T-cell (primary cell): ENCODE measurements around the gene GPR146. TPM values are rescaled to one million over a fixed set of nuclear protein-coding genes. Genes with fewer than 3 reads are reported as not detected.
A peak's percentile ranks its signal among the peaks of the same experiment; 100 is the strongest.

ENCODE experiments used
- ATAC-seq, 4 experiments: fragments of 200-7000 bp in 3 of 4; fragments of 150-1000 bp in 1 of 4; cut with Tn5 transposase; replicated peaks in 1 of 4; 1 replicate in 3 of 4; 2 replicates in 1 of 4; pipeline ENCODE4 v1.10.0; 2021; ENCODE audit warnings: moderate library complexity in 3 of 4, mild to moderate bottlenecking in 2 of 4, moderate number of reproducible peaks in 1 of 4
- CTCF ChIA-PET, 2 donors: fragments of 300-600 bp; sonication (Branson Sonifier 250); formaldehyde crosslinking; loops; one replicate each; lab custom pipeline; 2022; ENCODE audit warnings: antibody characterized with exemption in 2 of 2; lab: Charles Lee
- POLR2A ChIA-PET, 2 donors: fragments of 300-600 bp; sonication (Branson Sonifier 250); formaldehyde crosslinking; loops; one replicate each; lab custom pipeline; 2022; ENCODE audit warnings: antibody characterized with exemption in 2 of 2; lab: Charles Lee
- DNase-seq, 35 experiments: peaks; one replicate each; pipeline versions ENCODE4 v3.0.0 to v3.0.0-alpha.2; 2013 to 2023
- H3K27ac ChIP-seq: one replicate; pipeline ENCODE4 v1.5.1; 2013; ENCODE audit warnings: low read length
- H3K27me3 ChIP-seq, 2 experiments: replicated peaks in 1 of 2; 1 replicate in 1 of 2; 2 replicates in 1 of 2; pipeline versions ENCODE4 v1.6.1 to v1.7.0; 2013; ENCODE audit warnings: low read length in 1 of 2, mixed read lengths in 1 of 2; ENCODE audit not compliant: control insufficient read depth in 2 of 2, insufficient read depth in 2 of 2; ENCODE audit errors: extremely low read depth in 1 of 2
- H3K36me3 ChIP-seq, 2 donors: 1 replicate in 1 of 2; 2 replicates in 1 of 2; pipeline versions ENCODE4 v1.6.1 to v1.7.0; 2013; ENCODE audit warnings: low read length in 1 of 2; ENCODE audit not compliant: control insufficient read depth in 2 of 2, insufficient read depth in 1 of 2; ENCODE audit errors: extremely low read depth in 1 of 2
- H3K4me1 ChIP-seq, 2 experiments: 1 replicate in 1 of 2; 2 replicates in 1 of 2; pipeline versions ENCODE4 v1.6.1 to v1.7.0; 2013; ENCODE audit warnings: low read length in 2 of 2, mixed read lengths in 1 of 2; ENCODE audit not compliant: insufficient read depth in 2 of 2, control insufficient read depth in 1 of 2; ENCODE audit errors: extremely low read depth in 1 of 2
- H3K4me3 ChIP-seq, 2 donors: 1 replicate in 1 of 2; 2 replicates in 1 of 2; pipeline versions ENCODE4 v1.5.1 to v1.7.0; 2013; ENCODE audit warnings: mild to moderate bottlenecking in 2 of 2, low read length in 1 of 2, moderate library complexity in 1 of 2; ENCODE audit not compliant: control insufficient read depth in 1 of 2; ENCODE audit errors: extremely low read depth in 1 of 2
- H3K9me3 ChIP-seq: 2 replicates; pipeline ENCODE4 v1.7.0; 2013
- H3K27ac Mint-ChIP-seq, 2 donors: one replicate each; pipeline ENCODE4 v1.8.0; 2020 to 2021; ENCODE audit warnings: mild to moderate bottlenecking in 2 of 2, mixed read lengths in 2 of 2
- H3K27me3 Mint-ChIP-seq, 2 donors: one replicate each; pipeline ENCODE4 v1.8.0; 2021 to 2022; ENCODE audit warnings: mixed read lengths in 2 of 2
- H3K36me3 Mint-ChIP-seq: one replicate; pipeline ENCODE4 v1.8.0; 2021; ENCODE audit warnings: mixed read lengths
- H3K4me1 Mint-ChIP-seq, 3 donors: one replicate each; pipeline ENCODE4 v1.8.0; 2020 to 2022; ENCODE audit warnings: mixed read lengths in 3 of 3, mild to moderate bottlenecking in 1 of 3
- H3K4me3 Mint-ChIP-seq, 3 donors: one replicate each; pipeline ENCODE4 v1.8.0; 2020 to 2022; ENCODE audit warnings: mild to moderate bottlenecking in 3 of 3, mixed read lengths in 3 of 3, moderate library complexity in 3 of 3
- H3K9me3 Mint-ChIP-seq, 3 donors: one replicate each; pipeline ENCODE4 v1.8.0; 2020 to 2022; ENCODE audit warnings: mixed read lengths in 3 of 3
- WGBS: methylation state at CpG from one replicate; pipeline ENCODE4 v1.1.5; 2013; ENCODE audit warnings: missing lambda C conversion rate; ENCODE audit not compliant: insufficient coverage; 5-methylcytosine and 5-hydroxymethylcytosine counted together
- total RNA-seq, 35 experiments: library from RNA in 6 of 35; stranded (reverse) in 6 of 35; fragments of 120-200 nt in 1 of 35; gene quantifications; one replicate each; pipeline versions ENCODE4 v1.2.1 to v1.2.4 and lab custom pipeline; 2013 to 2026

The GPR146 gene
- total RNA-seq, 5 donors from 2014 or later (not counting 1 experiment from before 2014, with no cell fraction given) = 11.9 to 14.7 (median 13.0) TPM

DNA sequence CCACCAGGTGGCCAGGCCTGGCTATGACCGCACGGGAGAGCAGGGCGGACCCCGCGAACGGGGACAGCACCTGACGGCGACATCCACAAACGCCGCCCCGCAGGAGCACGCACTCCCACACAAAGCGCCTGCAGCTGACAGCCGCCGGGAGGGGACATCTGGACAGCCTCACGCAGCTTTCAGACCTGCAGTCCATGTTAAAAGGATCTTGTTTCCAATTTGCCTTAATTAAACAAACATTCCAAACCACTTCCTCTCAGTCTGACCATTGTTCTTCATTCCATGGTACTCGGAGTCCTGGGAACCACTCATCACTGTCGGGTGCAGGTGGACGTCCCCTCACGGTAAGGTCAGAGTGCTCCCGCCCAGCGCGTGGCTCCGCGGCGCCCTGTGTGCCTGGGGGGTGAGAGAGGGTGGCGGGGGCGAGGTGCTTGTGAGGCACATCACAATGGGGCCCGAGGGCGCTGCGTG is 37.6 kb downstream of the GPR146 start:
- H3K36me3 ChIP-seq = peaks cover 0 to 3% of the 10 kb centered on the region in 2 donors
- DNase-seq (no peak), ATAC-seq (no peak)
- no peaks in the 10 kb centered on the region for H3K27me3 ChIP-seq
- Mint-ChIP-seq H3K36me3 (no peaks in the 10 kb centered on the region), H3K9me3 (no peaks in the 10 kb centered on the region), H3K27me3 (no peaks in the 10 kb centered on the region), H3K4me1 (peaks cover under 1 to 7% (median 3%) of the 10 kb centered on the region in 3 donors), H3K27ac (no peak overlapping the region), H3K4me3 (no peak overlapping the region)
- peaks cover 4 to 6% of the 10 kb centered on the region in 2 experiments for H3K4me1 ChIP-seq
- CTCF ChIA-PET = no interaction called here
- no peaks in the 10 kb centered on the region for H3K9me3 ChIP-seq
- H3K4me3 ChIP-seq = no peak overlapping the region
- 90% methylated on average over 21 of the region's 31 CpGs for WGBS
- POLR2A ChIA-PET = no interaction called here
- H3K27ac ChIP-seq = no peak overlapping the region

DNA sequence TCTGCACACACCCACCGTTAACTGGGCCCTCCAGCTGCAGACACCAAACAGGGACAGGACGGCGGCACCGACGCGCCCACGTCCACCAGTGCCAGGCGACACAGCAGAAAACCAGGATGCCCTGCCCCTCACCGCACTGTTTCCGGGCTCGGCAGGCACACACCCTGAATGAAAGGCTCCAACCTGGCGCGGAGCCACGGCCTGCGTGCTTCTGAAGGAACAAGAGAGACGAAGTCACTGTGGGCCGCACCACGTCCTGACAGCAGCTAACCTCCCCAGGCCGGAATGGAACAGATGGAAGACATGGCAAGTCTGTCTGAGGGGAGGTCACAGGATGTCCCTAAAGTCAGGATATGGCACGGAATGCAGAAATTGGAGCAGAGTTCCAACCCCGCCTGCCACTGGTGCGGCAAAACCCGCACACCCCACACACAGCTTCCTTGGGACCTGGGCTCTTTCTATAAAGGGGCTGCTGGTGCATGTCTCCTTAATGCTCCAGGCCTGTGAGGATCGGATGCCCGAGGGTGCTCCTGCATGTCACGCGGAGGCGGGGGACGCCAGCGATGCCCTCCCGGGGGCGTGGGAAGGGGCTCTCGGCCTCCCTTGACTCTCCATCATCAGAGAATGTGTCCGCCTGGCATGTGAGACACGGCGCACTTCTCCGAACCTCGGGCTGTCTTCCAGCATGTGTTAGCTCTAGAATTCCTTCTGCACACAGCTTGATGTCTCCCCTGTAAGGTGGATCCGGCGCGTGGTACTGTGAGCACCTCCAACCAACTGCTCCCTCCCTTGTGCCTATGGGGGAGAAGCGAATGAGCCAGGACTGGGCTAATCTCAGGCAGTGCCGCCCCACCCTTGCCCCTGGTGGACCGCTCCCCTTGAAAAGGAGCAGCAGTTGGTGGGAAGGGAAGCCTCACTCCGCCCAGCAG is 39.6 kb downstream of the GPR146 start:
- Histone ChIP-seq H3K4me1 (peaks cover 4 to 12% of the 10 kb centered on the region in 2 experiments), H3K27me3 (no peaks in the 10 kb centered on the region), H3K9me3 (no peaks in the 10 kb centered on the region), H3K4me3 (no peak overlapping the region), H3K36me3 (no peaks in the 10 kb centered on the region), H3K27ac (no peak overlapping the region)
- DNase-seq (no peak), ATAC-seq (no peak)
- H3K27me3 Mint-ChIP-seq = no peaks in the 10 kb centered on the region
- CTCF ChIA-PET = no interaction called here
- 92% methylated on average over 37 of the region's 45 CpGs for WGBS
- no peak overlapping the region for H3K27ac Mint-ChIP-seq
- H3K9me3 Mint-ChIP-seq = no peaks in the 10 kb centered on the region
- POLR2A ChIA-PET = no interaction called here
- H3K4me3 Mint-ChIP-seq = no peak overlapping the region
- no peaks in the 10 kb centered on the region for H3K36me3 Mint-ChIP-seq
- H3K4me1 Mint-ChIP-seq = peaks cover 9 to 10% (median 9%) of the 10 kb centered on the region in 3 donors

DNA sequence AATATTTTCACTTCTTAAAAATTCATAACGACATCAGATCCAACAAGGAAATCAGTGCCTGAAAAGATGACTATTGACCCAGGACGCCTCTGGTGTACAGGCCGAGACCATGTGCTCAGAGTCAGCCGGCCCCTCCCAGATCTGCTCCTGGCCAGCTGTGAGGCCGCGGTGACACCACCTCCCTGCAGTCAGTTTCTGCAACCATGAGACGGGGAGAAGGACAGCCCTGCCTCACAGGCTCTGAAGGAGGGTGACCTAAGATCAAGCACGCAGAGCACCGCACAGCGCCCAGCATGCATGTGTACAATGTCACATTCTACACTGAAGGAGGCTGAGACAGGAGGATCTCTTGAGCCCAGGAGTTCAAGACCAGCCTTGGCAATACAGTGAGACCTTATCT is 40.9 kb downstream of the GPR146 start:
- Histone ChIP-seq H3K4me3 (no peak overlapping the region), H3K27me3 (no peaks in the 10 kb centered on the region), H3K27ac (no peak overlapping the region), H3K36me3 (no peaks in the 10 kb centered on the region), H3K4me1 (peaks cover 4 to 12% of the 10 kb centered on the region in 2 experiments), H3K9me3 (no peaks in the 10 kb centered on the region)
- Mint-ChIP-seq H3K9me3 (no peaks in the 10 kb centered on the region), H3K36me3 (no peaks in the 10 kb centered on the region), H3K27ac (no peak overlapping the region), H3K27me3 (no peaks in the 10 kb centered on the region), H3K4me1 (peaks cover 9 to 10% (median 9%) of the 10 kb centered on the region in 3 donors), H3K4me3 (no peak overlapping the region)
- no peak for DNase-seq
- CTCF ChIA-PET = interaction anchor here in 1 of 2 donors (0.6 kb wide), 1 partner anchor 1024 kb away, joined by 3 read pairs; no protein-coding TSS in a partner anchor
- 100% methylated on average over 5 of the region's 10 CpGs for WGBS
- POLR2A ChIA-PET = no interaction called here
- ATAC-seq = no peak

DNA sequence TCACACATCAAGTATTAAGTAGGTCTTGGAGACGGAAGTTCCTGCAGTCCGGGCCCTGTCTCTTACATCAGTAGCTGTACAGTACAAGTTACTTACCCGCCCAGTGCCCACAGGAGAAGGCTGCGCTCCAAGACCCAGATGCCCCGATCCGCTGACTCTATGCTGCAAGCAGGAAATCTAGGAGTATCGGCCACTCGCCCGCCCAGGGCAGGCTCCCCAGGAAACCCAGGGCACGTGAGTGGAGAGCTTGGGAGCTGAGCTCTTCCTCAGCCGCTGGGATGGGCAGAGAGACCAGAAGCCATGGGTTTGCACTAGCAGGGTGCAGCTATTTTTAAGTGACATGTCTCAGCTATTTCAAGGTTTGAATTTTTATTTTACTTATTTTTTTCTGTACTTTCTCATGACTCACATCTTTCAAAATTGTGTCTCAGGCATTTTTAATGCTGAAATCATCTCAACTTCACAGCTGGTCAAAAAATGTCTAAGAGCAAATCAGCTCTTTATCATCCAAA is 41.6 kb downstream of the GPR146 start:
- Histone ChIP-seq H3K4me3 (no peak overlapping the region), H3K36me3 (no peaks in the 10 kb centered on the region), H3K27me3 (no peaks in the 10 kb centered on the region), H3K27ac (no peak overlapping the region), H3K4me1 (peaks cover 4 to 12% of the 10 kb centered on the region in 2 experiments), H3K9me3 (no peaks in the 10 kb centered on the region)
- peaks cover 9 to 10% (median 9%) of the 10 kb centered on the region in 3 donors for H3K4me1 Mint-ChIP-seq
- 97% methylated on average over 8 of the region's 11 CpGs for WGBS
- CTCF ChIA-PET = interaction anchor here (0.5 to 1.1 kb wide), 7 partner anchors 21 to 166 kb away, joined by 3 to 8 read pairs (median 4); a partner anchor contains a TSS
- no peak overlapping the region for H3K4me3 Mint-ChIP-seq
- H3K27me3 Mint-ChIP-seq = no peaks in the 10 kb centered on the region
- H3K9me3 Mint-ChIP-seq = no peaks in the 10 kb centered on the region
- POLR2A ChIA-PET = no interaction called here
- ATAC-seq (no peak), DNase-seq (no peak)
- no peak overlapping the region for H3K27ac Mint-ChIP-seq
- H3K36me3 Mint-ChIP-seq = no peaks in the 10 kb centered on the region

DNA sequence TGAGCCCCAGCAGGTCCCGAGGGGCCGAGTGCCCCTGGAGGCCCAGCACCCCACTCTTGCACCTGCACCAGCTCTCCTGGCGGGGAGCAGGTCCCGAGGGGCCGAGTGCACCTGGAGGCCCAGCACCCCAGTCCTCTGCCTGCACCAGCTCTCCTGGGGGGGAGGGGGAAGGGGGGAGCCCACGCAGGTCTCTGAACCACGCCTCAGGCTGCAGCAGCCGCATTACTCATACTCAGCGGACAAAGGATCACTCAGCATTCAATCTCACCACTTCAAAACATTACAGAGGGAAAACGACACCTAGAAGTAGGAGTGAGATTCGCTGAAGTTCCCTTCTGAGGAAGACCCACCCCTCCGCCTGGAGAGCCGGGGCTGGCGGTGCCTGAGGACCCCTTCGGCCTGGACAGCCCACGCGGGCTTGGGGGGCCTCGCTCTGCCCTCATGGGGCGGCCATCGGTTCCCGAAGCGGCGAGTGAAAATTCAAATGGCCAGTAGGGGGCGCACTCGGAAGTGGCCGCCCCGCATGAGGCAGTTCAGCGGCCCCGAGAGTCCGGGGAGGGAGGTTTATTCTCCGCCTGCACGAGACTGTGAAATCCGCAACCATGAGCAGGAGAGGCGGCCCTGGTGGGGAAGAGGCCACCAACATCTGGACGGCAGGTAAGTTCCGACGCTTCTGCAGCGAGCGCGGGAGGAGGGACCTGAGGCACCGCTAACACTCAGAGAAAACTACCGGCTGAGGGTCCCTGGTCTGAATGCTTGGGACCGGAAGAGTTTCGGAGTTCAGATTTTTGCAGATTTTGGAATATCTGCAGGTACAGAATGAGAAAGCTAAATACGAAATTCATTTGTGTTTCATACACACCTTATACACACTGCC is 42.5 kb downstream of the GPR146 start:
- ChIA-PET CTCF (interaction anchor here (0.5 to 1.1 kb wide), 7 partner anchors 20 to 113 kb away, joined by 3 to 8 read pairs (median 4); a partner anchor contains a TSS), POLR2A (no interaction called here)
- peak overlapping the region; percentile 28 to 62 for H3K4me3 ChIP-seq
- peaks cover 1% of the 10 kb centered on the region for H3K36me3 Mint-ChIP-seq
- no peaks in the 10 kb centered on the region for H3K27me3 Mint-ChIP-seq
- peaks cover 9 to 12% (median 10%) of the 10 kb centered on the region in 3 donors for H3K4me1 Mint-ChIP-seq
- H3K36me3 ChIP-seq = no peaks in the 10 kb centered on the region
- no peak overlapping the region for H3K27ac ChIP-seq
- H3K4me3 Mint-ChIP-seq = peak overlapping the region; percentile 65 to 73 (median 69)
- peak; percentile 85 to 90 (median 86) for ATAC-seq
- no peaks in the 10 kb centered on the region for H3K9me3 Mint-ChIP-seq
- H3K9me3 ChIP-seq = no peaks in the 10 kb centered on the region
- H3K27ac Mint-ChIP-seq = peak overlapping the region in 1 of 2 donors; percentile 44
- peaks cover 4 to 12% of the 10 kb centered on the region in 2 experiments for H3K4me1 ChIP-seq
- WGBS = 11% methylated on average over 33 of the region's 45 CpGs
- no peaks in the 10 kb centered on the region for H3K27me3 ChIP-seq
- DNase-seq = peak; percentile 15 to 81 (median 64)

DNA sequence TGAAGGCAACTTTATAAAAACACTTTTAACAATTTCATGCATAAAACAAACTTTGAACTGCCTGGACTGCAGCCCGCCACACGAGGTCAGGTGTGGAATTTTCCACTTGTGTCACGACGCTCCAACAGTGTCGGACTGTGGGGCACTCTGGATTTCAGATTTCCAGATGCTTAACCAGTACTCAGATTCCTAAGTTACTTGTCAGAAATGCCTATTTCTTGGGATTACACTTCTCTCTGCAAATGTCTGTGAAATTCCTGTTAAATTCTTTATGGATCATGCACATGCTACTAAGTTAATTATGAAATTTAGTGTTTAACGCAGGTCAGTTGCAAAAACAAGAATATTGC is 43.1 kb downstream of the GPR146 start:
- H3K9me3 ChIP-seq = no peaks in the 10 kb centered on the region
- H3K36me3 ChIP-seq = peaks cover 0 to 1% of the 10 kb centered on the region in 2 donors
- H3K27ac ChIP-seq = no peak overlapping the region
- ATAC-seq (no peak), DNase-seq (no peak)
- H3K4me1 Mint-ChIP-seq = peaks cover 9 to 15% (median 10%) of the 10 kb centered on the region in 3 donors
- H3K4me3 ChIP-seq = peak overlapping the region in 1 of 2 donors; percentile 62
- ChIA-PET CTCF (no interaction called here), POLR2A (no interaction called here)
- peak overlapping the region in 2 of 3 donors; percentile 69 to 73 for H3K4me3 Mint-ChIP-seq
- WGBS = 84% methylated on average over 5 of the region's 6 CpGs
- peaks cover 4 to 12% of the 10 kb centered on the region in 2 experiments for H3K4me1 ChIP-seq
- H3K36me3 Mint-ChIP-seq = peaks cover 4% of the 10 kb centered on the region
- H3K9me3 Mint-ChIP-seq = no peaks in the 10 kb centered on the region
- no peaks in the 10 kb centered on the region for H3K27me3 Mint-ChIP-seq
- H3K27ac Mint-ChIP-seq = peak overlapping the region in 1 of 2 donors; percentile 48
- no peaks in the 10 kb centered on the region for H3K27me3 ChIP-seq
